Hepatocyte (in vitro differentiated cells): ENCODE data around the gene USP27X.

Experiments used
- CTCF ChIP-seq: fragments of 200-600 bp; sonication (generic); IDR thresholded peaks from 2 replicates; pipeline ENCODE4 v1.5.1; 2016; ENCODE audit warnings: antibody characterized with exemption, mild to moderate bottlenecking; ENCODE audit not compliant: poor library complexity
- EZH2 ChIP-seq: fragments of 200-600 bp; sonication (generic); IDR thresholded peaks from 2 replicates; pipeline ENCODE4 v1.6.1; 2016; ENCODE audit warnings: antibody characterized with exemption, mild to moderate bottlenecking, borderline replicate concordance

GRCh38 chrX:49896951-49897350 is 17.7 kb downstream of the USP27X start:
- TF ChIP-seq CTCF (no peak), EZH2 (no peak)
